ENCODE data around the gene GPNMB. TPM values are rescaled to one million over a fixed set of nuclear protein-coding genes. Genes with fewer than 3 reads are reported as not detected.

Gene GPNMB
- total RNA-seq, 1 experiment from 2014 or later, result 1.2 TPM

GRCh38 chr7:23205577-23205908, 41.0 kb upstream of the GPNMB start:
- Mint-ChIP-seq H3K4me1 (no peaks in the 10 kb centered on the region), H3K27me3 (ENCODE audit: low read depth) (no peaks in the 10 kb centered on the region), H3K36me3 (ENCODE audit: insufficient read depth in 1 of 3, low read depth in 3 of 3) (peaks cover 10 to 20% (median 18%) of the 10 kb centered on the region in 3 experiments; a peak in 6 of 7 replicates), H3K9me3 (no peaks in the 10 kb centered on the region), H3K27ac (no peak overlapping the region), H3K4me3 (no peak overlapping the region)
- no peak for TF ChIP-seq CTCF (conservative IDR thresholded peaks at IDR 0.05)
- no peaks in the 10 kb centered on the region for H4K20me1 ChIP-seq (ENCODE audit: control insufficient read depth, insufficient read depth, insufficient read length)
- no peak overlapping the region for H2BK5ac ChIP-seq (ENCODE audit: insufficient read length, low read length)
- H2BK20ac ChIP-seq (ENCODE audit: low read depth, low read length, poor library complexity, severe bottlenecking), result no peak overlapping the region
- no peak overlapping the region for H2BK15ac ChIP-seq (ENCODE audit: low read depth, low read length)
- no peaks in the 10 kb centered on the region for H3K4me1 ChIP-seq (ENCODE audit: insufficient read depth, low read length)
- H3T11ph ChIP-seq (ENCODE audit: low read length), result no peak overlapping the region
- H2AFZ ChIP-seq (ENCODE audit: low read length), result no peak overlapping the region
- no peak overlapping the region for H4K8ac ChIP-seq (replicated peaks; ENCODE audit: insufficient read length, low read depth, low read length)
- H3K56ac ChIP-seq (ENCODE audit: insufficient read length, low read depth, low read length), result no peak overlapping the region
- H3K4ac ChIP-seq (ENCODE audit: low read depth, low read length), result no peak overlapping the region
- H3K18ac ChIP-seq (ENCODE audit: insufficient read length, low read depth, low read length), result no peak overlapping the region
- no peaks in the 10 kb centered on the region for H3K9me3 ChIP-seq (ENCODE audit: control insufficient read depth, low read depth, low read length)
- no peak overlapping the region for H4K5ac ChIP-seq (ENCODE audit: insufficient read length, low read depth, low read length)
- no peaks in the 10 kb centered on the region for H3K23me2 ChIP-seq (ENCODE audit: insufficient read length, low read depth, low read length, poor library complexity, severe bottlenecking)
- H3K23ac ChIP-seq (ENCODE audit: insufficient read length, low read depth, low read length), result no peak overlapping the region
- no peaks in the 10 kb centered on the region for H3K79me1 ChIP-seq (ENCODE audit: insufficient read depth, low read depth, low read length, poor library complexity, severe bottlenecking)
- H3K27me3 ChIP-seq (ENCODE audit: insufficient read depth, low read length), result no peaks in the 10 kb centered on the region
- no peak for DNase-seq
- WGBS (ENCODE audit: extremely low coverage, insufficient read length, low lambda C conversion rate), result no CpG with 5 or more reads among the region's 2 CpGs
- no peak overlapping the region for H2BK12ac ChIP-seq (ENCODE audit: insufficient read length, low read depth, low read length)
- H2AK5ac ChIP-seq (ENCODE audit: insufficient read length, low read length), result no peak overlapping the region
- H2BK120ac ChIP-seq (ENCODE audit: low read depth, low read length, poor library complexity, severe bottlenecking), result no peak overlapping the region
- H4K91ac ChIP-seq (ENCODE audit: insufficient read length, low read depth, low read length), result no peak overlapping the region
- H3K9ac ChIP-seq (ENCODE audit: extremely low read depth, insufficient read length, low read length), result no peak overlapping the region
- no peak overlapping the region for H3K4me2 ChIP-seq (ENCODE audit: insufficient read depth, insufficient read length, low read length)
- no peak overlapping the region for H3K14ac ChIP-seq (ENCODE audit: insufficient read depth, low read length)
- no peaks in the 10 kb centered on the region for H3K79me2 ChIP-seq (ENCODE audit: insufficient read depth, low read length)
- H3K27ac ChIP-seq (ENCODE audit: insufficient read length, low read depth, low read length), result no peak overlapping the region
